Measurements from ENCODE around the gene ANO7. TPM values are rescaled to one million over a fixed set of nuclear protein-coding genes. Genes with fewer than 3 reads are reported as not detected.

ANO7 gene
- total RNA-seq, 1 donor from 2014 or later, result 2.2 TPM

- no peak for TF ChIP-seq CTCF (IDR thresholded peaks at IDR 0.05)
- H3K9me3 Mint-ChIP-seq (ENCODE audit: low read depth), result no peaks in the 10 kb centered on the region
- peaks cover 11% of the 10 kb centered on the region for H3K4me1 Mint-ChIP-seq (ENCODE audit: low read depth)
- peaks cover 13% of the 10 kb centered on the region for H3K36me3 Mint-ChIP-seq (ENCODE audit: low read depth)
- no peak for DNase-seq (ENCODE audit: low spot score)
- H3K27me3 Mint-ChIP-seq (ENCODE audit: low read depth), result no peaks in the 10 kb centered on the region
- H3K4me3 Mint-ChIP-seq (ENCODE audit: unreplicated experiment), result no peak overlapping the region
- no peak overlapping the region for H3K27ac Mint-ChIP-seq (ENCODE audit: unreplicated experiment)
These were observed 30.5 kb upstream of the ANO7 start for GRCh38 chr2:241157841-241158545.

GRCh38 chr2:241158546-241158900 lies 30.0 kb upstream of the ANO7 start:
- Mint-ChIP-seq H3K4me1 (ENCODE audit: low read depth) (peaks cover 11% of the 10 kb centered on the region), H3K4me3 (ENCODE audit: unreplicated experiment) (no peak overlapping the region), H3K9me3 (ENCODE audit: low read depth) (no peaks in the 10 kb centered on the region), H3K36me3 (ENCODE audit: low read depth) (peaks cover 11% of the 10 kb centered on the region), H3K27ac (ENCODE audit: unreplicated experiment) (no peak overlapping the region), H3K27me3 (ENCODE audit: low read depth) (no peaks in the 10 kb centered on the region)
- TF ChIP-seq CTCF (IDR thresholded peaks at IDR 0.05), result no peak
- DNase-seq (ENCODE audit: low spot score), result no peak

GRCh38 chr2:241159116-241159515 lies 29.4 kb upstream of the ANO7 start:
- no peaks in the 10 kb centered on the region for H3K9me3 Mint-ChIP-seq (ENCODE audit: low read depth)
- no peak for TF ChIP-seq CTCF (IDR thresholded peaks at IDR 0.05)
- peaks cover 11% of the 10 kb centered on the region for H3K4me1 Mint-ChIP-seq (ENCODE audit: low read depth)
- no peaks in the 10 kb centered on the region for H3K27me3 Mint-ChIP-seq (ENCODE audit: low read depth)
- no peak overlapping the region for H3K4me3 Mint-ChIP-seq (ENCODE audit: unreplicated experiment)
- no peak overlapping the region for H3K27ac Mint-ChIP-seq (ENCODE audit: unreplicated experiment)
- no peak for DNase-seq (ENCODE audit: low spot score)
- peaks cover 11% of the 10 kb centered on the region for H3K36me3 Mint-ChIP-seq (ENCODE audit: low read depth)

- no peak for TF ChIP-seq CTCF (IDR thresholded peaks at IDR 0.05)
- Mint-ChIP-seq H3K36me3 (ENCODE audit: low read depth) (peaks cover 10% of the 10 kb centered on the region), H3K4me1 (ENCODE audit: low read depth) (peaks cover 11% of the 10 kb centered on the region), H3K27me3 (ENCODE audit: low read depth) (no peaks in the 10 kb centered on the region), H3K27ac (ENCODE audit: unreplicated experiment) (no peak overlapping the region), H3K9me3 (ENCODE audit: low read depth) (no peaks in the 10 kb centered on the region), H3K4me3 (ENCODE audit: unreplicated experiment) (no peak overlapping the region)
- no peak for DNase-seq (ENCODE audit: low spot score)
These were observed 28.2 kb upstream of the ANO7 start for GRCh38 chr2:241160318-241160717.

GRCh38 chr2:241161646-241162281 lies 26.7 kb upstream of the ANO7 start:
- peak; percentile 50 for DNase-seq (ENCODE audit: low spot score)
- Mint-ChIP-seq H3K27me3 (ENCODE audit: low read depth) (no peaks in the 10 kb centered on the region), H3K9me3 (ENCODE audit: low read depth) (no peaks in the 10 kb centered on the region), H3K4me3 (ENCODE audit: unreplicated experiment) (no peak overlapping the region), H3K36me3 (ENCODE audit: low read depth) (peaks cover 15% of the 10 kb centered on the region), H3K27ac (ENCODE audit: unreplicated experiment) (peak overlapping the region; percentile 57), H3K4me1 (ENCODE audit: low read depth) (peaks cover 11% of the 10 kb centered on the region)
- no peak for TF ChIP-seq CTCF (IDR thresholded peaks at IDR 0.05)
